Measurements from ENCODE around the gene EIF5. TPM values are rescaled to one million over a fixed set of nuclear protein-coding genes. Genes with fewer than 3 reads are reported as not detected.

Gene EIF5
- total RNA-seq, 3 donors from 2014 or later, result 255 to 342 (median 314) TPM

DNA sequence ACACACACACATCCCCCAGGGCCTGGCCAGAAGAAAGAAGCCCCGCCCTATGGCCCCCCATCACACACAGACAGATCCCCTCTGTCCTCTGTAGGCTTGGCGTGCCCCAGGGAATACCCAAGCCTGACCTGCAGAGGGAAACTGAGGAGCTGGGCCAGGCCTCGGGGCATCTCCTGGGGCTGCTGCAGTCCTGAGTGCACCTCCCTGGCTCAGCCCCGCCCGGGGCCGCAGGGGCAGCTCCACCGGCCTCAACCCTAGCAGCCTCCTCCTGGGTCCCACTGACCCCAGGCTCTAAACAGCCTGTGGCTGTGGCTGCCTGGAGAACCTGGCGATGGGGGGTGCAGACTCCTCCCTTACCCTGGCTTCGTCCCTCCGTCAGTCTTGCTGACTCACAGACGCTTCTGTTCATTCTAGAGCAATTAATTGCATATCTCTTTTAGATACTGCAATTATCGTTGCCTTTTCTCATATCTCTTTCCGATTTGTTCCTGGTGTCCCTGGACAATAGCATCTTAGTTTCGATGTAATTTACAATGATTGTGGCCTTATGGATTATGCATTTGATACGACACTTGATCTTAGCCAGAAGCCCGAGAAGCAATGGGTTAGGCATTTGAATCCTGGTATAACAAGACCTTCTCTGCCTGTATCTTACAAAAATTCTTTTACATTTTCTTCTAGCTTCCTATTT, 45.8 kb upstream of the EIF5 start:
- Histone ChIP-seq H3K36me3 (ENCODE audit: low read depth) (no peaks in the 10 kb centered on the region), H3K9me3 (no peaks in the 10 kb centered on the region), H3K4me3 (no peak overlapping the region), H3K4me1 (ENCODE audit: low read depth) (no peaks in the 10 kb centered on the region)
- intact Hi-C loops (cut with DNase I, micrococcal nuclease), result loop anchor here in 1 of 2 donors (10.0 kb wide), 1 partner anchor 103 kb away; no protein-coding TSS in a partner anchor
- no peak for ATAC-seq
- DNase-seq, result no peak
- TF ChIP-seq, protein P1, sequence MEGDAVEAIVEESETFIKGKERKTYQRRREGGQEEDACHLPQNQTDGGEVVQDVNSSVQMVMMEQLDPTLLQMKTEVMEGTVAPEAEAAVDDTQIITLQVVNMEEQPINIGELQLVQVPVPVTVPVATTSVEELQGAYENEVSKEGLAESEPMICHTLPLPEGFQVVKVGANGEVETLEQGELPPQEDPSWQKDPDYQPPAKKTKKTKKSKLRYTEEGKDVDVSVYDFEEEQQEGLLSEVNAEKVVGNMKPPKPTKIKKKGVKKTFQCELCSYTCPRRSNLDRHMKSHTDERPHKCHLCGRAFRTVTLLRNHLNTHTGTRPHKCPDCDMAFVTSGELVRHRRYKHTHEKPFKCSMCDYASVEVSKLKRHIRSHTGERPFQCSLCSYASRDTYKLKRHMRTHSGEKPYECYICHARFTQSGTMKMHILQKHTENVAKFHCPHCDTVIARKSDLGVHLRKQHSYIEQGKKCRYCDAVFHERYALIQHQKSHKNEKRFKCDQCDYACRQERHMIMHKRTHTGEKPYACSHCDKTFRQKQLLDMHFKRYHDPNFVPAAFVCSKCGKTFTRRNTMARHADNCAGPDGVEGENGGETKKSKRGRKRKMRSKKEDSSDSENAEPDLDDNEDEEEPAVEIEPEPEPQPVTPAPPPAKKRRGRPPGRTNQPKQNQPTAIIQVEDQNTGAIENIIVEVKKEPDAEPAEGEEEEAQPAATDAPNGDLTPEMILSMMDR (IDR thresholded peaks at IDR 0.05), result no peak

DNA sequence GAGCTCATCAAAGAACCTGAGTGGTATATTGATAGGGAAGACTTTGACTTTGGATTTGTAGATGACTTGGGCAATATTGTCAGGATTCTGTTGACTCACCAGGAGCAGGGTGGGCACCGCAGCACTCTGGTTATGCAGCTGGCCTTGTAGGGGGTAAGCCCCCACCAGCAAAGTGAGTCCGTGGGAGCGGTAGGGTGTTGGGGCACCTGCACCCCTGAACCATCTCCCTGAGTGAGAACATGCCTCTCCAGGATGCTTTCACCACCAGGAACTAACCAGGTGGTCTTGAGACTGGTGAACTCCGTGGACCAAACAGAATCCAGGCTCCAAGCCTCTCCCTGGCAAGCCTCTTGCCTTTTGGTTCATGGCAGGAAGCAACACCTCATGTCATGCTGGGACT, 44.0 kb upstream of the EIF5 start:
- Histone ChIP-seq H3K9me3 (no peaks in the 10 kb centered on the region), H3K36me3 (ENCODE audit: low read depth) (no peaks in the 10 kb centered on the region), H3K4me1 (ENCODE audit: low read depth) (no peaks in the 10 kb centered on the region), H3K4me3 (no peak overlapping the region)
- intact Hi-C loops (cut with DNase I, micrococcal nuclease), result loop anchor here in 1 of 2 donors (5.0 kb wide), 2 partner anchors 183 to 208 kb away; partner anchors contain the start of gene LBHD2
- ATAC-seq (no peak), DNase-seq (no peak)
- TF ChIP-seq, protein P1 (IDR thresholded peaks at IDR 0.05), result no peak

DNA sequence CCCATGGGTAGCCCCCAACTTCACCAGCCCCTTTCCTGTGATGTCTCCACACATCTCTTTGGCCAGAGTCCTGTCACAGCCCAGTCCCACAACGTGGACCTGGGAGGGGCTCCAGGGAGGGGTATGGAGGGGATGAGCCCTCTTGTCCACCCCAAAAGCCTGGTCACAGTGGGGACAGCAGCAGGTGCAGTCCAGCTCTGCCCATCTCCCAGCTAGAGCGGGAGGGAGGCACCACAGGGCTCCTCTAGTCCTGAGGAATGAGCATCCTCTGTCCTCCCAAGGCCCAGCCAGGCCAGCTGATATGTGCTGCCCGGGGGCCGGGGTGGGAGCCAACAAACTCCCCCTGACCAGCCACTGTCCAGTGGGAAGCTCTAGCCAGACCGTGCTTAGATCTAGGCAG, 43.5 kb upstream of the EIF5 start:
- intact Hi-C loops (cut with DNase I, micrococcal nuclease), result loop anchor here in 1 of 2 donors (5.0 kb wide), 2 partner anchors 183 to 208 kb away; partner anchors contain the start of gene LBHD2
- ATAC-seq (no peak), DNase-seq (no peak)
- Histone ChIP-seq H3K4me1 (ENCODE audit: low read depth) (no peaks in the 10 kb centered on the region), H3K36me3 (ENCODE audit: low read depth) (no peaks in the 10 kb centered on the region), H3K9me3 (no peaks in the 10 kb centered on the region), H3K4me3 (no peak overlapping the region)
- TF ChIP-seq, protein P1 (IDR thresholded peaks at IDR 0.05), result no peak

DNA sequence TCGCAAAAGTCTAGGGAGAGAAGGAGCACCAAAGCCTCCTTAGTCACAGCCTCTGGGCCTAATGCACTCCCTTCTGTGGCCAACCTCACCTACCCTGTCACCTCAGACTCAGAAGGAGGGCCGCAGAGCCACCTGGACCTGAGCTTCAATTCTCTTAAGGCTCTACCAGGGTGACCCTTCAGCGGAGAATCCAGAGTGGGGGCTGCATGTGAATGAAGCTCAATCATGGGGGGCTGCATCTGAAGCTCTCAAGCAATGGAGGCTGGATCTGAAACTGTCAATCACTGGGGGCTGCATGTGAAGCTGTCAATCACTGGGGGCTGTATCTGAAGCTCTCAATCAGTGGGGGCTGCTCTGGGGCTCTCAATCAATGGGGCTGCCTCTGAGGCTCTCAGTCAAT, 43.1 kb upstream of the EIF5 start:
- H3K4me1 ChIP-seq (ENCODE audit: low read depth), result no peaks in the 10 kb centered on the region
- H3K36me3 ChIP-seq (ENCODE audit: low read depth), result no peaks in the 10 kb centered on the region
- TF ChIP-seq, protein P1 (IDR thresholded peaks at IDR 0.05), result no peak
- no peaks in the 10 kb centered on the region for H3K9me3 ChIP-seq
- ATAC-seq (no peak), DNase-seq (no peak)
- H3K4me3 ChIP-seq, result no peak overlapping the region
- intact Hi-C loops (cut with DNase I, micrococcal nuclease), result loop anchor here in 1 of 2 donors (5.0 kb wide), 2 partner anchors 184 to 209 kb away; partner anchors contain the start of gene LBHD2

DNA sequence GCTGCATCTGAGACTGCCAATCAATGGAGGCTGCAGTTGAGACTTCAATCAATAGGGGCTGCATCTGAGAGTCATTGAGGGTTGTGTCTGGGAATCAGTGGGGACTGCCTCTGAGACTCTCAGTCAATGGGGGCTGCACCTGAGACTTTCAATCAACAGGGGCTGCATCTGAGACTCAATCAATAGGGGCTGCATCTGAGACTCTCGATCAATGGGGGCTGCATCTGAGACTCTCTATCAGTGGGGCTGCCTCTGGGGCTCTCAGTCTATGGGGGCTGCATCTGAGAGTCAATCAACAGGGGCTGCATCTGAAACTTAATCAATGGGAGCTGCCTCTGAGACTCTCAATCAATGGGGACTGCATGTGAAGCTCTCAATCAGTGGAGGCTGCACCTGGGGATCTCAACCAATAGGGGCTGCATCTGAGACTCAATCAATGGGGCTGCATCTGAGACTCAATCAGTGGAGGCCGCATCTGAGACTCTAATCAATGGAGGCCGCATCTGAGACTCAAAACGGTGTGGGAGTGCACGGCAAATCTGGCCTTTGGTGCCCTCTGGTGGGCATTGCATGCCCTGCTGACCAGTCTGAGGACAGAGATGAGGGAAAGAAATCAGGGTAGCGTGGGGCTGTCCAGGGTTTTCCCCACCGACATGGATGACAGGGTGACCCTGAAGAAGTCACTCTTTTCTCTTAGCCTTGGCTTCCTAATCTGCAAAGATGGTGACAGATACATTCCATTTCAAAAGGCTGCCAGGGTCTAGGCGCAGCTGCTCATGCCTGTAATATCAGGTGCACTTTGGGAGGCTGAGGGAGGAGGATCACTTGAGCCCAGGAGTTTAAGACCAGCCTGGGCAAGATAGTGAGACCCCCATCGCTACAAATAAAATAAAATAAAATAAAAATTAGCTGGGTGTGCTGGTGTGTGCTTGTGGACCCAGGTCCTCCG, 41.3 kb upstream of the EIF5 start:
- H3K4me3 ChIP-seq, result no peak overlapping the region
- intact Hi-C loops (cut with DNase I, micrococcal nuclease), result loop anchor here in 1 of 2 donors (5.0 kb wide), 2 partner anchors 185 to 210 kb away; partner anchors contain the start of gene LBHD2
- TF ChIP-seq, protein P1 (IDR thresholded peaks at IDR 0.05), result peak; percentile 88
- H3K4me1 ChIP-seq (ENCODE audit: low read depth), result no peaks in the 10 kb centered on the region
- no peaks in the 10 kb centered on the region for H3K9me3 ChIP-seq
- ATAC-seq (peak; percentile 94), DNase-seq (peak in 2 of 3 donors; percentile 86 to 89)
- no peaks in the 10 kb centered on the region for H3K36me3 ChIP-seq (ENCODE audit: low read depth)

Data from mucosa of descending colon (tissue), 3 donors.